Measurements from ENCODE around the gene PAFAH1B2. TPM values are rescaled to one million over a fixed set of nuclear protein-coding genes. Genes with fewer than 3 reads are reported as not detected.

PAFAH1B2 gene
- total RNA-seq, 1 experiment from 2014 or later = 153 TPM

DNA sequence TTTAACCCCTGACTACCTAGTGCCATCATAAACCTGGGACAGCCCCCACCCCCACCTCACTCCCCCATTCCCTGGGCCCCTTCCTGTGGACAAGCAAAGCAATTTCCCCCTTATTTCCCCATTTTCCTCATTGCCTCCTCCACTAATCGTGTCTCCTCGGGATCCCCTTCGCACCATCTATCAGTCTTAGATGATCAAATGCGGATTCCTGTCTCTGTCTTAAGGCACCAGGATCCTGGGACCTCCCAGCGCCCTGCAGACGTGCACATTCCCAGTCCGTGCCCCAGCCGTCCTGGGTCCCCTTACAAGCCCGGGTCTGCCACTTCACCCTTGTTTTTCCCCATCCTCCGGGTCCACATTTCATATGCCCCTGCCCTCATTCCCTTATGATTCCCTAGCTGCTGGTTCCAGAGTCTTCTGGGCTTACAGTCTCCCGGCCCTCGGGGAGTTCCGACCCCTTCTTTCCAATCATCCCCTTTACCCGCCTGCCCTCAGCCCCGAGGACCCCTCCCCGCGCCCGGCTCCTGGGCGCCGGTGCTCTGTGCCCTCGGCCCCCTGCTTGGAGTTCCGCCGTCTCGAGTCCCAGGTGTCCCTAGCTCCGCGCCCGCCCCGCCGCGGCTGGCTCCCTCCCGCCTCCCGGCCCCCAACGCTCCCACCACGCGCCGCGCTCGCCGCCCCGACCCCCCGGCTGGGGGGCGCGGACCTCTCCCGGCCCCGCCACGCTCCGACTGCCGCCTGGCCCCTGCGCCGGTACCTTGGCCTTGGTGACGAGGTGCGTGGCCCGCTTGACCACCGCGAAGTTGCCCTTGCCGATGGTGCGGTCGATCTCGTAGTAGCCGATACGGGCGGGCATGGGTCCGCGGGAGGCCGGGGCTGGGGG lies 46.5 kb upstream of the PAFAH1B2 start:
- H3K9me3 ChIP-seq (ENCODE audit: low read depth, low read length, poor library complexity, severe bottlenecking) = no peaks in the 10 kb centered on the region
- intact Hi-C loops (cut with micrococcal nuclease; ENCODE audit: unreplicated experiment) = loop anchor here (2.0 to 5.0 kb wide), 3 partner anchors 81 to 217 kb away; no protein-coding TSS in a partner anchor
- TF ChIP-seq, protein P1, sequence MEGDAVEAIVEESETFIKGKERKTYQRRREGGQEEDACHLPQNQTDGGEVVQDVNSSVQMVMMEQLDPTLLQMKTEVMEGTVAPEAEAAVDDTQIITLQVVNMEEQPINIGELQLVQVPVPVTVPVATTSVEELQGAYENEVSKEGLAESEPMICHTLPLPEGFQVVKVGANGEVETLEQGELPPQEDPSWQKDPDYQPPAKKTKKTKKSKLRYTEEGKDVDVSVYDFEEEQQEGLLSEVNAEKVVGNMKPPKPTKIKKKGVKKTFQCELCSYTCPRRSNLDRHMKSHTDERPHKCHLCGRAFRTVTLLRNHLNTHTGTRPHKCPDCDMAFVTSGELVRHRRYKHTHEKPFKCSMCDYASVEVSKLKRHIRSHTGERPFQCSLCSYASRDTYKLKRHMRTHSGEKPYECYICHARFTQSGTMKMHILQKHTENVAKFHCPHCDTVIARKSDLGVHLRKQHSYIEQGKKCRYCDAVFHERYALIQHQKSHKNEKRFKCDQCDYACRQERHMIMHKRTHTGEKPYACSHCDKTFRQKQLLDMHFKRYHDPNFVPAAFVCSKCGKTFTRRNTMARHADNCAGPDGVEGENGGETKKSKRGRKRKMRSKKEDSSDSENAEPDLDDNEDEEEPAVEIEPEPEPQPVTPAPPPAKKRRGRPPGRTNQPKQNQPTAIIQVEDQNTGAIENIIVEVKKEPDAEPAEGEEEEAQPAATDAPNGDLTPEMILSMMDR (conservative IDR thresholded peaks at IDR 0.05; ENCODE audit: low read depth, low read length) = no peak
- TF ChIP-seq EZH2 (IDR thresholded peaks at IDR 0.05; ENCODE audit: borderline replicate concordance, low read depth, low read length, poor library complexity, severe bottlenecking) = no peak

DNA sequence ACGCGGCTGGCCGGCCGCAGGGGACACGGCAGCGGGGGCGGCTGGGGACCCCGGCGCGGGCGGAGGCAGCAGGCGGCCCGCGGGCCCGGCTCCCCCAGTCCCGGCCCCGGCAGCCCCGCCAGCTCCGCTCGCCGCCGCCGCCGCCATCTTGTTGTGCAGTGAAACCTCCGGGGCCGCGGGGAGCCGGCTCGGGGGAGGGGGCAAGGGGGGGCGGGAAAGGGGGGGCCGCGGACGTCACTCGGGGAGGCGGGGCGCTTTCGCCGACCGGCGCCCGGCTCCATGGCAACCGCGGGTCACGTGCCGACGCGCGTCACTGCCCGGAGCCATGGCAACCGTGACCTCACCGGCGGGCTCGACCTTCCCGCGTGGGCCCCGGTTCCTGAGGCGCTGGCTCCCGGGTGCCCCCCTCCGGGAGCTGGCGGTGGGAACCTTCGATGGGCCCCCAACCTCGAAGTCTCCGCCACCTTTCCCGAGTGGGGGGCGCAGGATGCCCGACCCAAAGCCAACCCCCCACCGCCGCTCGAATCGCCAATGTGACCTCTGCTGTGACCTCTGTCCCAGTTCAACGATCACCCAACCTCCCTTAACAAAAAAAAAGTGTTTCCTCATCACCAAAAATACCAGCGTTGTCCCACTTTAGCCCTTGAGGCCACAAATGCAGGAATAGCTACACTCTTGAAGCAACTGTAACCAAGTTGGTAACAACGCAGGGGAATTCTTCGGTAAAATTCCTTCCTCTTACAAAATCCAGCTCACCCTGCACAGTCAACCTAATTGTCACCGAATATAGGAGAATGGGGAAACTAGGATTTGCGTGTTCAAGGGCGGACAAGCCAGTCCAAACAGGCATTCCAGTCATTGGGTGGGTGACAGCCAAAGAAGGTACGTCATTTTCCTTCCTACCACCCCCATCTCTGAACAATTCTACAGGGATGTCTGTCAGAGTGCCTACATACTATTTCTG lies 45.5 kb upstream of the PAFAH1B2 start, which contains the start of gene SIK3:
TSS of gene SIK3 (minus strand) at position 160 of the 964 bp plus-strand sequence. CDS start at position 147, 13 bp downstream.
- Histone ChIP-seq H3K9me3 (ENCODE audit: low read depth, low read length, poor library complexity, severe bottlenecking) (no peaks in the 10 kb centered on the region), H3K27ac (ENCODE audit: low read depth, low read length, poor library complexity, severe bottlenecking) (peak within 1 kb of the TSS; percentile 98), H3K36me3 (ENCODE audit: insufficient read depth, low read length, poor library complexity, severe bottlenecking) (no peaks in the 10 kb centered on the region), H3K4me3 (ENCODE audit: low read depth, low read length, poor library complexity, severe bottlenecking) (peak within 1 kb of the TSS; percentile 72), H3K27me3 (replicated peaks; ENCODE audit: insufficient read depth, low read depth, low read length, poor library complexity) (no peaks in the 10 kb centered on the region), H3K4me1 (ENCODE audit: insufficient read depth, low read length, poor library complexity, severe bottlenecking) (peaks cover 36% of the 10 kb centered on the region)
- CTCF ChIA-PET = interaction anchor here (0.6 to 2.7 kb wide), 4 partner anchors 40 to 218 kb away, joined by 3 to 11 read pairs (median 4); no protein-coding TSS in a partner anchor
- POLR2A ChIA-PET (ENCODE audit: low non-redundant PET) = interaction anchor here (0.5 to 1.0 kb wide), 4 partner anchors 77 to 310 kb away, joined by 3 to 7 read pairs (median 4); partner anchors contain the start of gene ZPR1
- intact Hi-C loops (cut with micrococcal nuclease; ENCODE audit: unreplicated experiment) = loop anchor here (2.0 to 5.0 kb wide), 2 partner anchors 126 to 218 kb away; no protein-coding TSS in a partner anchor
- no peak for TF ChIP-seq EZH2 (IDR thresholded peaks at IDR 0.05; ENCODE audit: borderline replicate concordance, low read depth, low read length, poor library complexity, severe bottlenecking)
- TF ChIP-seq, protein P1 (conservative IDR thresholded peaks at IDR 0.05; ENCODE audit: low read depth, low read length) = peak; percentile 51
- TSS peak; percentile 98 for BruUV-seq (replicated peaks)
- DNase-seq (ENCODE audit: low spot score) = peak; percentile 97

More for the DNA sequence above, 46.5 kb upstream of the PAFAH1B2 start:
- ChIA-PET CTCF (interaction anchor here (0.7 to 2.7 kb wide), 3 partner anchors 125 to 218 kb away, joined by 3 to 11 read pairs (median 4); no protein-coding TSS in a partner anchor), POLR2A (ENCODE audit: low non-redundant PET) (interaction anchor here (0.7 to 1.0 kb wide), 2 partner anchors 78 to 310 kb away, joined by 3 to 6 read pairs; partner anchors contain the start of gene ZPR1)
- Histone ChIP-seq H3K36me3 (ENCODE audit: insufficient read depth, low read length, poor library complexity, severe bottlenecking) (no peaks in the 10 kb centered on the region), H3K27me3 (replicated peaks; ENCODE audit: insufficient read depth, low read depth, low read length, poor library complexity) (no peaks in the 10 kb centered on the region), H3K27ac (ENCODE audit: low read depth, low read length, poor library complexity, severe bottlenecking) (peak overlapping the region; percentile 97), H3K4me1 (ENCODE audit: insufficient read depth, low read length, poor library complexity, severe bottlenecking) (peaks cover 36% of the 10 kb centered on the region), H3K4me3 (ENCODE audit: low read depth, low read length, poor library complexity, severe bottlenecking) (peak overlapping the region; percentile 72)
- peak; percentile 54 for DNase-seq (ENCODE audit: low spot score)
- BruUV-seq (replicated peaks) = no TSS peak

DNA sequence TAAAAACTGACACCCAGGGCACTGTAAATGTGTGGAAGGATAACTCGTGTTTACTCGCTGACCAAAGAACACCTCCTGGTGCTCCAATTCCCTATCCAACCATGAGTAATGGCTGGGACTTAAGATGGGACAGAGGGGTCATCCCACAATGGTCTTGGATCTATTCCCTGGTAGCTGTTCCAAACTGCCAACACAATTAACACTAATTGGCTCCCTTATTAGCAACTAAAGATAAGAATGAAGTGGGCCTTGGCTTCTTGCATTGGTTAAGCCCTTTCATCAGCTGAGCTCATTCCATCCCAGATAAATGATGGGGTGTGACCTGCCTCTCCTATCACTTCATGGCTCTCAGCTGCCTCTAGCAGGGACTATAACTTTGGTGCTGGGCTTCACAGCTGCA lies 44.4 kb upstream of the PAFAH1B2 start:
- no peaks in the 10 kb centered on the region for H3K36me3 ChIP-seq (ENCODE audit: insufficient read depth, low read length, poor library complexity, severe bottlenecking)
- H3K4me1 ChIP-seq (ENCODE audit: insufficient read depth, low read length, poor library complexity, severe bottlenecking) = peaks cover 32% of the 10 kb centered on the region
- H3K4me3 ChIP-seq (ENCODE audit: low read depth, low read length, poor library complexity, severe bottlenecking) = no peak overlapping the region
- H3K27ac ChIP-seq (ENCODE audit: low read depth, low read length, poor library complexity, severe bottlenecking) = no peak overlapping the region
- TF ChIP-seq, protein P1 (conservative IDR thresholded peaks at IDR 0.05; ENCODE audit: low read depth, low read length) = no peak
- no peak for TF ChIP-seq EZH2 (IDR thresholded peaks at IDR 0.05; ENCODE audit: borderline replicate concordance, low read depth, low read length, poor library complexity, severe bottlenecking)
- H3K27me3 ChIP-seq (replicated peaks; ENCODE audit: insufficient read depth, low read depth, low read length, poor library complexity) = no peaks in the 10 kb centered on the region
- intact Hi-C loops (cut with micrococcal nuclease; ENCODE audit: unreplicated experiment) = loop anchor here (2.0 to 5.0 kb wide), 2 partner anchors 127 to 219 kb away; no protein-coding TSS in a partner anchor
- ChIA-PET POLR2A (ENCODE audit: low non-redundant PET) (no interaction called here), CTCF (interaction anchor here (0.6 to 2.7 kb wide), 2 partner anchors 127 to 148 kb away, joined by 3 to 11 read pairs; no protein-coding TSS in a partner anchor)
- no TSS peak for BruUV-seq (replicated peaks)
- no peaks in the 10 kb centered on the region for H3K9me3 ChIP-seq (ENCODE audit: low read depth, low read length, poor library complexity, severe bottlenecking)
- no peak for DNase-seq (ENCODE audit: low spot score)
